Activated T-helper 1 cell treated with anti-CD3 and anti-CD28 coated beads, Interleukin-2, amount 50 U/mL, for 16 hours (primary cell): ENCODE data around the gene EFCAB5.
A peak's percentile ranks its signal among the peaks of the same experiment; 100 is the strongest.
"Not testable (repeated sequence)": the region's sequence is repeated elsewhere in the genome, so short reads cannot be mapped to it uniquely, and the experiment has no call there.

ENCODE experiments used
- DNase-seq, 2 donors: peaks; one replicate each; pipeline ENCODE4 v3.0.0-alpha.2; 2020; ENCODE audit warnings: low read depth in 1 of 2, low spot score in 1 of 2

EFCAB5 gene

DNA sequence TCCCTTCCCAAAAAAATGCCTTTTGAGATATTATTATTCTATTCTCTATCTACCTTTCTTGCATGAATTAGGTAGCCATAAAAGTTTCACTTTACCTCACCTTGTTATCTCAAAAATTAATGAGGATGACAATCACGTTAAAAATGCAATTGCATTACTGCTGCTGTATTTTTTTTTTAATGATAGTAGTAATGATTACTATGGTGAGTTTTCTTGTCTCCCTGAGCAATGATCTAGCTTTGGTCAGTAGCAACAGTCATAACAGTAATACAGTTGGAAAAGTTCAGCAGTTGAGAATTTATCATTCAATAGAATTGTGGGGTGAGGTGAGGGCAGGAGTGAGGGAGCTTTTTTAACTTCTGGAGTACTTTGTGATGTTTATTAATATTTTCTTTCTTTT is at the start of gene EFCAB5:
Gene EFCAB5 (plus strand): TSS at position 301 of the 400 bp plus-strand sequence. CDS start 163 bp downstream, outside the sequence.
- DNase-seq: no peak

GRCh38 chr17:29892201-29892600 is 49.2 kb upstream of the EFCAB5 start:
- no peak for DNase-seq

GRCh38 chr17:29897136-29897535 is 44.3 kb upstream of the EFCAB5 start:
- DNase-seq: not testable (repeated sequence)

DNA sequence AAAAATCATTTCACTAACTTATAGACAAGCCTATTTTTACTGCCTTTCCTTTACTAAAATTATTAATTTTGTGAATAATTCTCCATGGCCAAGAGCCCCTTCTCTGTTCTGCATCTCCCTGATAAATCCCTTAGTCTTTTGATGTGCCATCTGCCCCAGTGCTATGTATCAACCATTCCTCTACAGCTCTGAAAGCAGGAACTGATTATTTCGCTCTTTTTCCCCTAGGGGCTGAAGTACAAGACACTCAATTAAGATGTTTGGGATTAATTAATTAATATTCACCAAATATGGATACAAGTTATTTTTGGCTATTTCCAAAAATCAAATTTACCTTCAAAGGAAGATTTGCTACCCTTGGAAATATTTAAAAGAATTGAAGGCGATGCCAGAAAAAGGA is 38.0 kb upstream of the EFCAB5 start:
- DNase-seq: no peak

GRCh38 chr17:29905086-29905878 is 36.2 kb upstream of the EFCAB5 start:
- no peak for DNase-seq

DNA sequence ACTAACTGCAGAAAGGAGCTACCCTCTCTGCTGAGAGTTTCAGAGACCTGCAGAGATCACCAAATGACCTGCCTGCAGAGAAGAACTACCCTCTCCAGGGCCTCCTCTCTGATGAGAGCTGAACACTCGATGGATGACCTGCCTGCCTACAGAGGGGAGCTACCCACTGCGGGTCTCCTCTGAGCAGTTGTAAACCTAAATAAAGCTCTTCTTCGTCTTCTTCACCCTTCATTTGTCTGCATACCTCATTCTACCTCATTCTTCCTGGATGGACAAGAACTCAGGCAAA is 35.6 kb upstream of the EFCAB5 start:
- DNase-seq: no peak

DNA sequence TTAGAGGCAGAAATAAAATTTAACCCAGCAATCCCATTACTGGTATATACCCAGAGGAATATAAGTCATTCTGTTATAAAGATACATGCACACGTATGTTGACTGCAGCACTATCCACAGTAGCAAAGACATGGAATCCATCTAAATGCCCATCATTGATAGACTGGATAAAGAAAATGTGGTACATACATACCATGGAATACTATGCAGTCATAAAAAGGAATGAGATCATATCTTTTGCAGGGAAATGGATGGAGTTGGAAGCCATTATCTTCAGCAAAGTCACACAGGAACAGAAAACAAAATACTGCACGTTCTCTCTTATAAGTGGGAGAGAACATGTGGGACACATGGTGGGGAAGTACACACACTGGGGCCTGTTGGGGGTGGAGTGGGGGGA is 34.5 kb upstream of the EFCAB5 start:
- no peak for DNase-seq

- DNase-seq: no peak
These were observed 32.0 kb upstream of the EFCAB5 start for GRCh38 chr17:29909236-29910003.

DNA sequence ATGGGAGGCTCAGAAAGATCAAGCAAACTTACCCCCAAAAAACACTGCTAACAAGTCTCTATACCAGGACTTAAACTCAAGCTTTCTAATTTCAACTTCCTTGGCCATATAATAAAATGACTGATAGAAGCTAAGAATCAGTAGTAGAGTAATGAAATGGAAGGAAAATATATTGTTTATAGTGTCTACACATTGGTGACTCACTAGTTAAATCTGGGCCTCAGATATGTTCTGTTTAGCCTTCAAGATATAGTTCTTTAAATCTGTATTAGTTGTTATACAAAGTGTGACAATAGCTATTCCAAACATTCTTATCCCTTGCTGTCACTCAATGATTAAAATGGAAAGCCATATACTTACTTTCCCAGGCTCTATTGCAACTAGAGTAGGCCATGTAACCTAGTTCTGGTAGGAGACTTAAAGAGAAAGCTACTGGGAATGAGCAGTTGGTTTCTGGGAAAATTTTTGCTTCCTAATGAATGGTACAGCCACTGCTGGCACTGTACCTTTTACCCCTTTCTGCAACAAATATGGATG is 29.7 kb upstream of the EFCAB5 start:
- DNase-seq: no peak

GRCh38 chr17:29914819-29915537 is 26.5 kb upstream of the EFCAB5 start:
- no peak for DNase-seq

DNA sequence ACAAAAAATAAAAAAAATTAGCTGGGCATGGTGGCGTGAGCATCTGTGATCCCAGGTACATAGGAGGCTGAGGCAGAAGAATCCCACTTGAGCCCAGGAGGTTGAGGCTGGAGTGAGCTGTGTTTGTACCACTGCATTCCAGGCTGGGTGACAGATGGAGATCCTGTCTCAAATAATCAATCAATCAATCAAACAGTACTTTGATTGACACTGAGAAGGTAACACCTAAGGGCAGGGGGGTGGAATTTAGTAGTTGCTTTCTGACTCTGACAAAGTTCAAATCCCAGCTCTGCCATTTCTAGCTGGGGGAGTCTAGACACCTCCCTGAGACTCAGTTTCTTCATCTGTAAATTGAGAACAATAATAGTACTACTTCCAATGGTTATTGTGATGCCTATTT is 23.4 kb upstream of the EFCAB5 start:
- no peak for DNase-seq

- DNase-seq: no peak
These were observed 22.2 kb upstream of the EFCAB5 start for GRCh38 chr17:29918922-29919856.

DNA sequence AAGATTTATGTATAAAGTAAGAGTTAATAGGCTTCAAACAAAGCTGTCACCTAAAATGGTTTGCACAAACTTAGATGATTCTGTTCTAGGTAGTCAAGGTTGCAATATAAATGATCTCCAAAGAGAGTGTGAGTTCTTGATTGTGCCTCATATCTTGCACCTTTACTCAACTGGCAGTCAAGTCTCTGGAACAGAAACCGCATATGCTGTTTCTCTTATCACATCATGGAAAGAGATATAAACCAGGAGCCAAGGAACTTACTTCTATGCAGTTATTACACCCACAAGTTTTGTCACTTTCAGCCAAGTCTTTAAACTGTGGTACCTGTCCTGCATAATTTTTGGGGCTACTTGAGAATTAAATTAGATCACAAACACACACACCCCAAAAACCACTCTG is 16.6 kb upstream of the EFCAB5 start:
- no peak for DNase-seq

DNA sequence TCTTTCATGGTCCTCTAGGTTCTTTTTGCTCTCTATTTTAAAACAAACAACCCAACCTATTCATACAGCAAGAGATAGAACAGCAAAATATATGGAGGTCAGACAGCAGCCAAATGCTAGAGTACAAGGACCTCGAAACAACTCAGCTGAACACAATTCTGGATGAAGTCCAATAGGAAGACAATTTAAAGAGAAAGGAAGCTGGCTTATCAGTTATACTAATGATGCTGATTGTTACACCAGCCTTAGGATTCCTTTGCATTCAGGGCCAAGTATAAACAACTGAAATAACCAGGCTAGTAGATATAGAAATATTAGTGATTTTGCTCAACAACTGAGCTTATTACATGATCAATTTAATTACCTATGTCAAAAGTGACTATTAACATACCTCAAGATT is 13.9 kb upstream of the EFCAB5 start:
- no peak for DNase-seq

- DNase-seq: no peak
These were observed 12.4 kb upstream of the EFCAB5 start for GRCh38 chr17:29929006-29929532.

DNA sequence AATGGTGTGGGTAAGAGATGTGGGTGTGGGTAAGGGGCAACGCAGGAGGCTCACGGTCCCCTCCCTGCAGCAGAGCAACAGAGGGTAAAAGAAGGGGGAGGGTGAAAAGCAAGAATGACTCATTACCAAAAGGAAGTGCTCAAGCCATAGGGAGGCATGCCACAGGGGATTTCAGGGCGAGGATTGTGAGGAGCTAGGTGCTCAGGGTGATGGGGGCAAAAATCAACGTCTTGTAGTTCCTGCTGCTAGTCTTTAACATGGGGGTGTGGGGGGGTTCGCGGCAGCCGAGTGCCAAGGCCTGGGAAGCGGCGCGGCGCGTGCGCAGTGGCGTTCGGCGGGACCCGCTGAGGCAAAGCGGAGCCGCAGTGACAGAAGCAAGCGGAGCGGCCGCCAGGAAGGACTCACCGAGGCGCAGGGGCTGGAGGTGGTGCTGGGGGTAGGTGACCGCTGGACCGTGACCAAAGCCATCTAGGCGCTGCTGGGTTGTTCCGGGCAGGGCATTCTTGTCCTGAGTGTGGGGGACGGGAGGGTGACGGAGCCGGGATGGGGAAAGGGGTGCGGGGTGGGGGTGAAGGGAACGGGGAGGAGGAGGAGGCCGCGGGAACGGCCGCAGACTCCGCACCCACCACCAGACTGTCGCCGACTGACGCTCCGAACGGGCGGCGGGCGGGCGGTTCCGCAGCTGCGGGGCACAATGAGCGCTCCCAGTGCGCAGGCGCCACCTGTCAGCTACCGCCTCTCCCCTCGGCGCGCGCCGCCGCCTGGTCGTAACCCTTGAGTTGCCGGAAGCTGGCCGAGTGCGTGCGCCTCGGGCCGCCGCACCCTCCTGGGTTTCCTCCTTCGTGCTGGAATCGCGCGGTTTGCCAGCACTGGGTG is 11.7 kb upstream of the EFCAB5 start, which contains the start of gene SSH2:
Gene SSH2 (minus strand): TSS at position 696 of the 876 bp plus-strand sequence. CDS start 228 bp downstream, at position 468.
- DNase-seq: peak; percentile 74 to 83

DNA sequence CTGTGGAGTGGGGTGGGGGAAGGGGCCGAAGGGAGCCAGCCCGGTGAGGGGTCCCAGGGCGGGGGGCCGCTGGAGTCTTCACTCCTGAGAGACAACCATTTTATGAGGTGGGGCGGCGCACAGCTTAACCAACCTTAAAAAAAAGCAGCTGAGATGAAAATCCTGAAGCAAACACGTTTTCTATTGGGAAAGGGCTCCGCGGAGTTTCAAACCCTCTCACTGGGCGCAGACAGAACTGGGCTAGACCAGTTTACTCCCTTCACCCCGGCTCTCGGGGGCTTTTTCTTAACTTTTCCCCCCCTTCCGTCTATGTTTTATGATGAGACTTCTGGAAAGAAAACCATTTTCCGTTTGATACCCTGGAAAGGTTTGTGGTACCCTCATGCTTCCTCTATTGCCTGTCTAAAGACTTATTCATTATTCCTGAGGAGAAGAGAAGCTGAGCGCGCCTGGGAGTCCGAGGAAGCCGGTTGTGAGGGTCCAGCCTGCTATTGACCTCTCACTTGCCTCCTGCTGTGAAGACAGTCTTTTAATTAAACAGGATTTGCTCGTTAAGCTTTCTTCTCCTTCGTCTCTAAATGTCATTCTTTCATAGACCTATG is 10.9 kb upstream of the EFCAB5 start:
- no peak for DNase-seq

DNA sequence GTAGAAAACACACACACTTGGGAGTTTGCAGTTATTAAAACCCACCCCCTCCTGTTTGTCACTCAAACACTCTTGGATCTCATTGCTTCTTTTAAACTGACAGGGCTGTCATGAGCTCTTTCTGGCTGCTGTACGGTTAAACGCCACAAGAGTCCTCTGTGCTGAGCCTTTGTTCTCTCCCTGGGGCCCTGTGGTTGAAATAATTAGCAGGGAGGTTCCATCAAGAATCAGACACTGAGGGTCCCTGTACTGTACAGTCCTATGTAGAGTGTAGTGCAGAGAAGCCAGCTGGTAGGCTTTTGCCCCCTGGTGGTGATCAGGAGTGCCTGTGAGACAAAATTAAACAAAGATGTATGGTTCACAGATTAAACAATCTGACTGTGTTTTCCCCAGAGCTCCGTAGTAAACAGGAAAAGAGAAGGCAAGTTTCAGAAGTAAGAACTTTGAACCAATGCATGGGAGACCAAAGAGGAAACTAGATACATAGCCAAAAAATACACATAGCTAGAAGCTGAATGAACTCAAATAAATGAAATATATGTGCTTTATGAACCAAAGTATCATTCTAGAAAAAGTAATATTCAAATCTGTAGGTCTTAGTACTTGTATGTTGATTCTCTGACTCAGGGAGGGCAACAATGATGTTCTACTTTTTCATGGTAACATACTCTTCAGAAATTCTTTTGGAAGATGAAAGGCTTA is 10.1 kb upstream of the EFCAB5 start:
- DNase-seq: peak; percentile 27 to 47
